Heart right ventricle (tissue), 16 donors: ENCODE results near the gene FLNB. TPM values are rescaled to one million over a fixed set of nuclear protein-coding genes. Genes with fewer than 3 reads are reported as not detected.

Experiments
- ATAC-seq, 8 donors: fragments of 200-7000 bp; cut with Tn5 transposase; one replicate each; pipeline ENCODE4 v1.9.1; 2020; ENCODE audit warnings: mild to moderate bottlenecking in 8 of 8, moderate library complexity in 8 of 8, moderate number of reproducible peaks in 1 of 8
- DNase-seq, 2 donors: peaks; one replicate each; pipeline ENCODE4 v3.0.0-alpha.2; 2020
- H3K27ac ChIP-seq, 10 donors: fragments of 200-600 bp; sonication (generic) in 2 of 10; one replicate each; pipeline versions ENCODE4 v1.5.0 to v1.8.0; 2020 to 2022; ENCODE audit warnings: mild to moderate bottlenecking in 3 of 10
- H3K27me3 ChIP-seq, 7 donors: fragments of 200-600 bp; one replicate each; pipeline ENCODE4 v1.8.0; 2021 to 2022; ENCODE audit warnings: mild to moderate bottlenecking in 2 of 7
- H3K36me3 ChIP-seq, 9 donors: fragments of 200-600 bp; sonication (generic) in 1 of 9; one replicate each; pipeline versions ENCODE4 v1.5.0 to v1.8.0; 2020 to 2022; ENCODE audit warnings: mild to moderate bottlenecking in 2 of 9
- H3K4me1 ChIP-seq, 9 donors: fragments of 200-600 bp; sonication (generic) in 1 of 9; one replicate each; pipeline versions ENCODE4 v1.5.0 to v1.8.0; 2020 to 2022; ENCODE audit warnings: mild to moderate bottlenecking in 4 of 9
- H3K4me3 ChIP-seq, 10 donors: fragments of 200-600 bp; sonication (generic) in 2 of 10; one replicate each; pipeline versions ENCODE4 v1.5.0 to v1.8.0; 2020 to 2022; ENCODE audit warnings: mild to moderate bottlenecking in 7 of 10, moderate library complexity in 2 of 10
- H3K9me3 ChIP-seq, 11 donors: fragments of 200-600 bp in 10 of 11; sonication (generic) in 2 of 11; one replicate each; pipeline versions ENCODE4 v1.5.0 to v1.8.0; 2013 to 2022; ENCODE audit warnings: mild to moderate bottlenecking in 2 of 11, control low read depth in 1 of 11, moderate library complexity in 1 of 11
- WGBS, 2 donors: extraction: QIAGEN DNeasy Blood & Tissue Kit; methylation state at CpG; one replicate each; pipeline ENCODE4 v1.1.7; 2013; ENCODE audit warnings: inconsistent platforms in 1 of 2; 5-methylcytosine and 5-hydroxymethylcytosine counted together
- intact Hi-C, 10 donors: fragments of 100-400 bp; cut with DNase I; formaldehyde crosslinking; loops; one replicate each; pipeline versions ENCODE4 v1.11.1 to v1.14.2; 2022
- polyA plus RNA-seq, 2 donors: library from polyadenylated mRNA; stranded (reverse); fragments of 200-250 nt; gene quantifications; one replicate each; pipeline ENCODE4 v1.2.3, GENCODE V29; 2013
- total RNA-seq, 10 donors: library from RNA; stranded (reverse); fragmentation: NEBNext Ultra II Directional in 3 of 10; extraction: Animal tissue kit (Norgen Biotek cat#: 25700) in 3 of 10; gene quantifications; one replicate each; pipeline versions ENCODE4 v1.2.1 to v1.2.4, GENCODE V29; 2021 to 2023
- TF ChIP-seq, protein P1 (sequence below), 9 donors: fragments of 200-600 bp; sonication (generic) in 2 of 9; IDR thresholded peaks; one replicate each; pipeline versions ENCODE4 v1.5.0 to v1.8.0; 2021 to 2022; ENCODE audit warnings: antibody characterized with exemption in 9 of 9, mild to moderate bottlenecking in 5 of 9, moderate library complexity in 1 of 9
- donor health status: Arrhythmogenic right ventricular cardiomyopathy.
- donor health status: ischemic (EF 13 %, LVEDD 7.1; RV severe dilation, severe dysfunction).
- donor health status: healthy with polysubstance abuse.
- donor health status: DM: no; HTN: yes; CAD: no.
- donor health status: DM: no; HTN: no; CAD: no.
- donor health status: ischemic (EF 25% LVEDD 6.9; RV normal size, moderate dysfunction).
- donor health status: ischemic (EF 25% LVEDD 5.7; RV mildly dilated, moderate dysfunction).
- donor health status: healthy.
- donor health status: DM: yes; HTN: yes; CAD: no.
- donor health status: Ischemic cardiomyopathy.
- donor health status: ischemic (EF 35%, LVEDD 5.7; RV mildly dilated, moderate dysfunction).
- donor health status: nonischemic (EF 11% LVEDD 7.7; RV severe dilation, severe dysfunction).
- donor health status: DM: yes; HTN: yes; CAD: no.
- donor health status: PGD.
- donor health status: ischemic (EF 29% LVEDD 5.4; RV normal size, mild dysfunction).
- donor health status: nonischemic (EF 23%, LVEDD 6.1; RV moderate dilation, normal function).

FLNB gene
- total and polyA plus RNA-seq, 12 donors: 27.4 to 65.3 (median 38.6) TPM

DNA sequence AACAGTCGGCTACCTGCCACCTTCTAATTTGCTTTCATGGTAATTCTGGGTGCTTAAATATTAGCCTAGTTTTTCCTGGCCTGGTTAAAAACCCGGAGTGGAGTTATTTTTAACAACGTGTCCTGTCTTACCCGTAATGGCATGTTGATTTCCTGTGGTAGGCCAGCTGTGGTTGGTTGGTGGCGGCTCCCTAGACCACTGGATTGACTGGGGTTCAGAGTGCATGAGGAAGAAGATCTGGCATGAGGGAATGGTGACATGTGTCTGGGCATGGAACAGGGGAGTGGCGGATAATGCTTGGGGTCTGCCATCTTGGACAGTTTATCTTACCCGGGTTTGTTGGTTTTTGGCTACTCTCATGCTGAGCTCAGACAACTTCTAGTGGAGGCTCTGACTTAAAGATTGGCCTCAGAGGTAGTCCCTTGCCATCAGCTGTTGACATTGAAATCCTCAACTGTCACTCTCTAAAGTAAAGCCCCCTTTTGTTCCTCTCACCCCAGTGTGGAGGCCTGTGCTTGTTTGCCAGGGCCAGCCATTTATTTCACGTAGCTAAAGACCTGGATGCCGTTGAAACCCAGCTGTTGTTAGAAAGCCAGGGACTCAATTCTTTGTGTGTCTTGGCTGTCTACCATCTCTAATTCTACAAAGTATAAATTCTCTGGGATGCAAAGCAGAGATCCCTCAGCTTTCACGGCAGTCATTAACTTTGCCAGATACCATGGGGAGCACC, 121.0 kb downstream of the FLNB start:
- Histone ChIP-seq H3K36me3 (peaks cover 0 to 100% (median 42%) of the 10 kb centered on the region in 9 donors), H3K4me3 (no peak overlapping the region), H3K9me3 (no peaks in the 10 kb centered on the region), H3K4me1 (no peaks in the 10 kb centered on the region), H3K27ac (no peak overlapping the region), H3K27me3 (no peaks in the 10 kb centered on the region)
- ATAC-seq (no peak), DNase-seq (no peak)
- intact Hi-C loops: loop anchor here in 1 of 10 donors (10.0 kb wide), 1 partner anchor 264 kb away; no protein-coding TSS in a partner anchor
- TF ChIP-seq, protein P1, sequence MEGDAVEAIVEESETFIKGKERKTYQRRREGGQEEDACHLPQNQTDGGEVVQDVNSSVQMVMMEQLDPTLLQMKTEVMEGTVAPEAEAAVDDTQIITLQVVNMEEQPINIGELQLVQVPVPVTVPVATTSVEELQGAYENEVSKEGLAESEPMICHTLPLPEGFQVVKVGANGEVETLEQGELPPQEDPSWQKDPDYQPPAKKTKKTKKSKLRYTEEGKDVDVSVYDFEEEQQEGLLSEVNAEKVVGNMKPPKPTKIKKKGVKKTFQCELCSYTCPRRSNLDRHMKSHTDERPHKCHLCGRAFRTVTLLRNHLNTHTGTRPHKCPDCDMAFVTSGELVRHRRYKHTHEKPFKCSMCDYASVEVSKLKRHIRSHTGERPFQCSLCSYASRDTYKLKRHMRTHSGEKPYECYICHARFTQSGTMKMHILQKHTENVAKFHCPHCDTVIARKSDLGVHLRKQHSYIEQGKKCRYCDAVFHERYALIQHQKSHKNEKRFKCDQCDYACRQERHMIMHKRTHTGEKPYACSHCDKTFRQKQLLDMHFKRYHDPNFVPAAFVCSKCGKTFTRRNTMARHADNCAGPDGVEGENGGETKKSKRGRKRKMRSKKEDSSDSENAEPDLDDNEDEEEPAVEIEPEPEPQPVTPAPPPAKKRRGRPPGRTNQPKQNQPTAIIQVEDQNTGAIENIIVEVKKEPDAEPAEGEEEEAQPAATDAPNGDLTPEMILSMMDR (IDR thresholded peaks at IDR 0.05): no peak
- 88 to 89% methylated on average over 10 of the region's 10 CpGs for WGBS, 2 donors

DNA sequence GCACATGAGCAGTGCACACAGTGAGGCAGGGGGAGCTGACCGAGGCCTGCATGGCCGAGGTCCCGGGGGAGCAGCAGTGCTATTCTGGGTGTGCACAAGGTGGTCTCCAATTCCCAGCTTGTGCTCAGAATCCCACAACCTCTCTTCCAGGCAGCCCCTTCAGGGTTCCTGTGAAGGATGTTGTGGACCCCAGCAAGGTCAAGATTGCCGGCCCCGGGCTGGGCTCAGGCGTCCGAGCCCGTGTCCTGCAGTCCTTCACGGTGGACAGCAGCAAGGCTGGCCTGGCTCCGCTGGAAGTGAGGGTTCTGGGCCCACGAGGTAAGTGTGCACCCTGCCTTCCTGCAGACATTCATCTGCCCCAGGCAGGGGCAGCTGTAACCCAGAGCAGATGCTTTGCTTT, 122.4 kb downstream of the FLNB start:
- H3K27ac ChIP-seq: no peak overlapping the region
- H3K9me3 ChIP-seq: no peaks in the 10 kb centered on the region
- no peaks in the 10 kb centered on the region for H3K27me3 ChIP-seq
- TF ChIP-seq, protein P1 (IDR thresholded peaks at IDR 0.05): no peak
- ATAC-seq (no peak), DNase-seq (no peak)
- intact Hi-C loops: no loop called here
- WGBS, 2 donors: 92 to 93% methylated on average over 11 of the region's 11 CpGs
- peaks cover 0 to 100% (median 31%) of the 10 kb centered on the region in 9 donors for H3K36me3 ChIP-seq
- H3K4me3 ChIP-seq: no peak overlapping the region
- H3K4me1 ChIP-seq: peaks cover 0 to 4% (median 0%) of the 10 kb centered on the region in 9 donors

DNA sequence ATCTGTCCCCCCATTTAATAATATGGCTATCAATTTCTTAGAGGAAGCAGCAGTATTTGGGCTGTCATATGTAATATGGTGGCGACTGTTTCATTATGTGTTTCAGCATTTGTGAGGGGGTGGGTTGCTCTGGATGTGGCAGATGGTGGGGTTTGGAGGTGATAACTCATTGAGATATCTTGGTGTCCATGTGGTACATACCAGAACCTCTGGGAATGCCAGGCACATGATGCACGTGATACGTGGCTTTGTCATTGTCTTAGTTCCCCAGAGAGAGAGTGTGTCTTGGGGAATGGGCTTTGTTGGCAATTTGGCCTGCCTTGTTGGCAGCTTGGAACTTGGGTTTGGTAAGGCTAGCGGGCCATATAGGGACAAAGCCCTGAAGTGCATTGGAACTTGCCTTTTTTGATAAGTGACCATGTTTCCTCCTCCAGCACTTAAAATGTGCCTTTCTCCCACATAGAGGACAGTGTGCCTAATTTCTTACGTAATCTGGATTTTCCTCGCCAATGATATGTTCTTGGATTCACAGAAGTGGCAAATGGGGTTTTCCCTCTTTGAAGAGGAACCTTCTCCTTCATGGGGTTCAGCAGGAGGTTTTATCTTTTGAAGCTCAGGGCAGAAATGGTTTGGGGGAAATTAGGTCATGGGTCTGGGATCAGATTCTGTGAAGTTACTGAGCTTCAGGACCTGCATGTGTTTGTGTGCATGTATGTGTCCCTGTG, 123.0 kb downstream of the FLNB start:
- H3K36me3 ChIP-seq: peaks cover 0 to 100% (median 26%) of the 10 kb centered on the region in 9 donors
- ATAC-seq (no peak), DNase-seq (no peak)
- intact Hi-C loops: no loop called here
- H3K4me1 ChIP-seq: peaks cover 0 to 11% (median 0%) of the 10 kb centered on the region in 9 donors
- H3K4me3 ChIP-seq: no peak overlapping the region
- H3K27ac ChIP-seq: no peak overlapping the region
- no peaks in the 10 kb centered on the region for H3K27me3 ChIP-seq
- no peaks in the 10 kb centered on the region for H3K9me3 ChIP-seq
- 90 to 91% methylated on average over 6 of the region's 6 CpGs for WGBS, 2 donors
- TF ChIP-seq, protein P1 (IDR thresholded peaks at IDR 0.05): no peak

DNA sequence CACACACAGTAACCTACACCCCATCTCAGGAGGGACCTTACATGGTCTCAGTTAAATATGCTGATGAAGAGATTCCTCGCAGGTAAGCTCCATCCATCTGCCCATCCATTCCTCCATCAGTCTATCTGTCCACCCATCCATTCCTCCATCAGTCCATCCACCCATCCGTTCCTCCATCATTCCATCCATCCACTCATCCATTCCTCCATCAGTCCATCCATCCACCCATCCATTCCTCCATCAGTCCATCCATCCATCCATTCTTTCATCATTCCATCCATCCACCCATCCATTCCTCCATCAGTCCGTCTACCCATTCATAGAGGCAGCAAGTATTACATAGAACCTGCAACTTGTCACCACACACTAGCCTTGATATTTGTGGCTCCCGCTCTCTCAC, 124.6 kb downstream of the FLNB start:
- intact Hi-C loops: no loop called here
- Histone ChIP-seq H3K4me3 (no peak overlapping the region), H3K27me3 (no peaks in the 10 kb centered on the region), H3K36me3 (peaks cover 0 to 100% (median 21%) of the 10 kb centered on the region in 9 donors), H3K4me1 (peaks cover 0 to 15% (median 0%) of the 10 kb centered on the region in 9 donors), H3K27ac (no peak overlapping the region), H3K9me3 (no peaks in the 10 kb centered on the region)
- TF ChIP-seq, protein P1 (IDR thresholded peaks at IDR 0.05): no peak
- ATAC-seq: no peak
- DNase-seq: no peak
- WGBS, 2 donors: 98 to 100% methylated on average over 4 of the region's 4 CpGs
